Breast epithelium (tissue), 3 donors: ENCODE data around the gene TSBP1.

Source experiments
- POLR2A ChIP-seq: fragments of 450-650 bp; IDR thresholded peaks from one replicate; pipeline ENCODE4 v1.6.1; 2016; ENCODE audit warnings: antibody characterized with exemption, mild to moderate bottlenecking, moderate library complexity
- POLR2AphosphoS5 ChIP-seq, 3 donors: sonication (generic); formaldehyde crosslinking; IDR thresholded peaks; one replicate each; pipeline ENCODE4 v1.6.1; 2017; ENCODE audit warnings: antibody characterized with exemption in 3 of 3

- TF ChIP-seq POLR2AphosphoS5 (IDR thresholded peaks at IDR 0.05) (no peak), POLR2A (no peak)
Observed at GRCh38 chr6:32294566-32294965, 77.1 kb downstream of the TSBP1 start.
